GM21619 (cell line): Measurements from ENCODE around the gene HBP1.
"Not testable (repeated sequence)": the region's sequence is repeated elsewhere in the genome, so short reads cannot be mapped to it uniquely, and the experiment has no call there.

ENCODE experiments used
- ATAC-seq: cut with Tn5 transposase; IDR thresholded peaks from one replicate; pipeline ENCODE4 v1.9.1; 2021; ENCODE audit not compliant: unreplicated experiment

Gene HBP1

DNA sequence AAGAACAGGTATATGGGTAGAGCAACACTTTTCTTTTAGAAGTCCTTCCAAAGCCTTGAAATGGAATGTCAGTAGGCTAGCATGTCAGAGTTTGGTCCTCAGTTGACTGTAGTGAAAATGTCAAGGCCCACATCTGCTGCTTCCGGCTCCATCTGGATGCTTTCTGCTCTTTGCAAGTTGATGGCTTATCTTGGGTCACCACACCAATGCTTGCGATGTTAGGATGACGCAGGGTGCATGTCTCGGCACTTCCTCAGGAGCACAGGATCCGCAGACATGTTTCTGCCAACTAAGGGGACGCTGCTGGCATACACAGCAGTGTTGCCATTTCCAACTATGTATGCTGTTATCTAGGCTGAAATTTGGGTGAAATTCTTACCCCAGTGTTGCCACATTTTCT lies 14.0 kb upstream of the HBP1 start:
- ATAC-seq = no peak

DNA sequence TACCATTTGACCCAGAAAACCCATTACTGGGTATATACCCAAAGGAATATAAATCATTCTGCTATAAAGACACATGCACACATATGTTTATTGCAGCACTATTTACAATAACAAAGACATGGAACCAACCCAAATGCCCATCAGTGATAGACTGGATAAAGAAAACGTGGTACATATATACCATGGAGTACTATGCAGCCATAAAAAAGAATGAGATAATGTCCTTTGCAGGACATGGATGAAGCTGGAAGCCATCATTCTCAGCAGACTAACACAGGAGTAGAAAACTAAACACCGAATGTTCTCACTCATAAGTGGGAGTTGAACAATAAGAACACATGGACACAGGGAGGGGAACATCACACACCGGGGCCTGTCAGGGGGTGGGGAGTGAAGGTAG lies 13.1 kb upstream of the HBP1 start:
- not testable (repeated sequence) for ATAC-seq

- ATAC-seq = no peak
Measured at GRCh38 chr7:107157091-107157490, 11.7 kb upstream of the HBP1 start.

- ATAC-seq = no peak
Measured at GRCh38 chr7:107158028-107158427, 10.8 kb upstream of the HBP1 start.

- no peak for ATAC-seq
Measured at GRCh38 chr7:107160389-107160788, 8.4 kb upstream of the HBP1 start.

- no peak for ATAC-seq
Measured at GRCh38 chr7:107161415-107161814, 7.4 kb upstream of the HBP1 start.

DNA sequence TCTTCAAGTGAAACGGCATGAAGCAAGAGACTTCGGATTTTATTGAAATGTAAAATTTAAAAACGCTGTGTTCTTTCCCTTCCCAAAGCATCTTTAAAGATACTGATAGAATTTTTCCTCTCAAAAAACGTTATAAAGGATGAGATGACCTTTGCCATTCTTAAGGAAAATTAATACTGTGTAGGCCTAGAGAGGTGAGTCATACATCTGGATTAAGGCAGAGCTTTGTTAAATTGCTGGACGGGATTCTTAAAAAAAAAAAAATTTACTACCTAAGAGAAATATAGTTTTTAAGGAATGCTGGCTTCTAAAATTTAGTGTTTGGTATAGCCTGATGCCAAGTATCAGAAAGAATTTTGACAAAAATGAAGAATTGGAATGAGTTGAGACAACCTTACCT lies 6.3 kb upstream of the HBP1 start:
- ATAC-seq = no peak

DNA sequence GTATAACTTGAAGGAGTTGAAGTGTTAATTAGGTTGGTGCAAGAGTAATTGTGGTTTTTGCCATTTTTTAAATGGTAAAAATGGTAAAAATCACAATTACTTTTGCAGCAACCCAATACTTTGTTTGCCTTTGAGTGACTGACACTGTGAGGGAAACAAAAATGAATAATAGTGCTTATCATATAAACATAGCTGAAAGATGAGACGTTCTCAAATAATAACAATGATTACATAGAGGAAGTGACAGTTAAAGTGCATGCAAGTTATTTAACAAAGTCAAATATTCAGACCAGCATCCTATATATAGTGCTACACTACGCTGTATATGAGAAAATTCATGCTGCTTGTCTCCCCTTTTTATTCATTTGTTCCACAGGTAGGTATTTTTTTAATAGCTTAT lies 4.7 kb upstream of the HBP1 start:
- ATAC-seq = no peak

DNA sequence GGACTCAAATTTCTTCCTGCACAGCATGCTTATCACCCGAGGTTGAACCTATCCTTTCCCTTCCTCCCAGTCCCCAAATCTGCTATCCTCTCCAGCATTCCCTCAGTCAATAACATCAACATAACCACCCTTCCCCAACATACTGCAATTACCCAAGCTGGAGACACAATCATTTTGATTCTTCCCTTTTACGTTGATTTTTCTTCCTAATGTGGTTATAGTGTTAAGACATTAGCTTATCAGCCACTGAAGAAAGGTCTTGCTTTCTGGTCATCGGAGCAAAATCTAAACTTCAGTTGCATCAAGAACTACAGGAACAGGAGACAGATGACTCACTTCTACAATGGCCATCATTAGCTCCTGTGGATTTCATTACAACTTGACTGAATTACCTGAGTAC lies 3.5 kb upstream of the HBP1 start:
- ATAC-seq = no peak

DNA sequence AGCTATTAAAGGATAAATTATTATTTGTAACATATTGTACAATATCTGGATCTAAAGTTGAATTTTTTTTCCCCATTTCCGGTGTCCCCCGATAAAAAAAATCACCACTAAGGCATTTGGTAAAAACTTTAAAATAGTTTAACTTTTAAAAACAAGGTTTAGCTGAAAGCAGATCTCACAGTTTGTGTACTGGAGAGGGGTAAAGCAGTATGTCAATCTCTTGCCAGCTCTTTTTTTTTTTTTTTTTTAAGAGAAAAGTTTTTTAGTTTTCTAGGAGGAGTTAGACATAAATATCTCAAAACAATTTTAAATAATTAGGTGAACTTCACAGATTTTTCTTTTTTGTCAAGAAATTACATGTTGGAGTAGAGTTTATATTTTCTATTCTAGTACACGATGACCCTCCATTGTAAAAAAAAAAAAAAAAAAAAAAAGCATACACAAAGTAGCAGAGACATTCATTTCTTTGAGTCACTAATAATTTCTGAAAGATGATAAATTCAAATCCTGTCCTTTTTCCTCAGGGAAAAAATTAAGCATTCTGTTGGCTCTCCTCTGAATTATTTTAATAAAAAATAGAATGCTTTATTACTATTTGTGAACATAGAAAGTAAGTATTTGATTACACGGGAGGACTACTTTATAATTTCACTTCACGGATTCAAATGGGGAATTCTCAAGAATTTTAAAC lies 1.9 kb upstream of the HBP1 start:
- no peak for ATAC-seq

GRCh38 chr7:107167483-107168232 lies 1.1 kb upstream of the HBP1 start:
- ATAC-seq = no peak

GRCh38 chr7:107169120-107170050 lies 582 bp downstream of the HBP1 start:
- ATAC-seq = peak; percentile 25

- ATAC-seq = no peak
Measured at GRCh38 chr7:107170051-107170915, 1.5 kb downstream of the HBP1 start.

DNA sequence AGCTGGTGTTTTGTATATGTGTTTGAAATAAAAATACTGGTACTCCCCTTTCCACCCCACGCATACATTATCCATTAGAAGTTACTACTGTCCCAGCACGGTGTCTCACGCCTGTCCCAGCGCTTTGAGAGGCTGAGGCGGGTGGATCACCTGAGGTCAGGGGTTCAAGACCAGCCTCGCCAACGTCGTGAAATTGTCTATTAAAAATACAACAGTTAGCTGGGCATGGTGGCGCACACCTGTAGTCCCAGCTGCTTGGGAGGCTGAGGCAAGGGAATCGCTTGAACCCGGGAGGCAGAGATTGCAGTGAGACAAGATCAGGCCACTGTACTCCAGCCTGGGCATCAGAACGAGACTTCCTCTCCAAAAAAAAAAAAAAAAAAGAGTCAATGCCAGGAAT lies 2.7 kb downstream of the HBP1 start:
- no peak for ATAC-seq

GRCh38 chr7:107172276-107173032 lies 3.7 kb downstream of the HBP1 start:
- ATAC-seq = no peak

- no peak for ATAC-seq
Measured at GRCh38 chr7:107173191-107173590, 4.4 kb downstream of the HBP1 start.

GRCh38 chr7:107173691-107174406 lies 5.0 kb downstream of the HBP1 start:
- ATAC-seq = peak; percentile 52

GRCh38 chr7:107179326-107180164 lies 10.7 kb downstream of the HBP1 start:
- no peak for ATAC-seq
